IPS-18a (cell line): Measurements from ENCODE around the gene EOLA2.

ENCODE experiments used
- H3K27ac ChIP-seq: one replicate; pipeline ENCODE4 v1.5.1; 2013; ENCODE audit warnings: low read length
- H3K27me3 ChIP-seq: one replicate; pipeline ENCODE4 v1.6.1; 2013; ENCODE audit warnings: mild to moderate bottlenecking, low read length; ENCODE audit not compliant: control insufficient read depth, insufficient read depth
- H3K36me3 ChIP-seq: one replicate; pipeline ENCODE4 v1.6.1; 2013; ENCODE audit warnings: low read depth, low read length; ENCODE audit not compliant: control insufficient read depth
- H3K4me1 ChIP-seq: one replicate; pipeline ENCODE4 v1.6.1; 2013; ENCODE audit warnings: low read depth, low read length; ENCODE audit not compliant: control insufficient read depth
- H3K4me3 ChIP-seq: one replicate; pipeline ENCODE4 v1.5.1; 2013; ENCODE audit warnings: low read length
- H3K9ac ChIP-seq: one replicate; pipeline ENCODE4 v1.6.1; 2013; ENCODE audit warnings: mild to moderate bottlenecking, low read length, moderate library complexity
- H3K9me3 ChIP-seq: one replicate; pipeline ENCODE4 v1.6.1; 2013; ENCODE audit warnings: low read depth, low read length; ENCODE audit not compliant: control insufficient read depth

Gene EOLA2

DNA sequence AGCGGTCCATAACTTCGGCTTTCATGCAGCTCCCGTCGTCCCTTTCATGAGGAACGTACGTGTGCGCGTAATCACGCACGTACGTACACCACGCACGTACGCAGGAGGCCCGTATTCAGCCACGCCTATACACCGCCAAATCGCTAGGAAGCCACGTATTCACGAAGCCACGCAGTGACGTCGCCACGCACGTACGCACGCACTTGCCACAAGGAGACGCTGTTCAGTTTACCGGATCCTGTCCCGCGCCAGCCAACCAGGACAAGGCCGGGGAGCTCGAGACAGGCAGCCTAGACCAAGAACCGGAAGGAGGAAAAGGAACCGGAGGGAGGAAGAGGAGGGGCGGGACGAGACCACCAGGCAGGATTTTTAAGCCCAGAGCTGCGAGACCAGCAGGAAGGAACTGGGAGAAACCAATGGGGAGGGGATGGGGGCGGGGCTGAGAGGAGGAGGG, at the start of gene EOLA2:
TSS of gene EOLA2 (minus strand) at position 65 of the 454 bp plus-strand sequence. CDS start 4,617 bp downstream, outside the sequence.
- Histone ChIP-seq H3K36me3 (no peaks in the 10 kb centered on the region), H3K4me3 (peak within 1 kb of the TSS; percentile 80), H3K27me3 (no peaks in the 10 kb centered on the region), H3K9ac (peak within 1 kb of the TSS; percentile 65), H3K9me3 (no peaks in the 10 kb centered on the region), H3K27ac (peak within 1 kb of the TSS; percentile 31), H3K4me1 (no peaks in the 10 kb centered on the region)

- H3K27me3 ChIP-seq: no peaks in the 10 kb centered on the region
- no peak overlapping the region for H3K9ac ChIP-seq
- H3K27ac ChIP-seq: no peak overlapping the region
- no peaks in the 10 kb centered on the region for H3K36me3 ChIP-seq
- H3K9me3 ChIP-seq: no peaks in the 10 kb centered on the region
- H3K4me1 ChIP-seq: no peaks in the 10 kb centered on the region
- H3K4me3 ChIP-seq: no peak overlapping the region
These were observed 49.3 kb upstream of the EOLA2 start for GRCh38 chrX:149987613-149988012.

DNA sequence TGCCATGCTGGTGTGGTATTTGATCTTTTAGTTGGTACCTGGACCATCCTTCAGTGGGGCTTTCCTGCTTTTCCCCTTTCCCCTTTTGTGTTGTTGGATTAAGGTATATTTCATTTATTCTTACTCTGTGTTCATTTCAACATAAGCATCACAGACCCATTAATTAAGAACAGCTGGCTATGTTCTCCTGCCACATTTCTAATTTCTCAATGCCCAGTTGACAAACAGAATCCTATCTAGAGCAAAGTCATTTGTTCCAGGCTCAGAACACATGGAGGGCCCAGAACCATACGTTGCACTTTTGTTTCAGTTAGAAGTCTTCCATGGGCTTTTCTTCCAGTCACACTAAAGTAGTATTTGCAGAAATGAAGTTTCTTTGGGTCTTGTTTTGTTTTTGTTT, 46.1 kb upstream of the EOLA2 start:
- no peaks in the 10 kb centered on the region for H3K27me3 ChIP-seq
- no peaks in the 10 kb centered on the region for H3K4me1 ChIP-seq
- H3K9ac ChIP-seq: no peak overlapping the region
- H3K27ac ChIP-seq: no peak overlapping the region
- H3K4me3 ChIP-seq: no peak overlapping the region
- H3K36me3 ChIP-seq: no peaks in the 10 kb centered on the region
- no peaks in the 10 kb centered on the region for H3K9me3 ChIP-seq

DNA sequence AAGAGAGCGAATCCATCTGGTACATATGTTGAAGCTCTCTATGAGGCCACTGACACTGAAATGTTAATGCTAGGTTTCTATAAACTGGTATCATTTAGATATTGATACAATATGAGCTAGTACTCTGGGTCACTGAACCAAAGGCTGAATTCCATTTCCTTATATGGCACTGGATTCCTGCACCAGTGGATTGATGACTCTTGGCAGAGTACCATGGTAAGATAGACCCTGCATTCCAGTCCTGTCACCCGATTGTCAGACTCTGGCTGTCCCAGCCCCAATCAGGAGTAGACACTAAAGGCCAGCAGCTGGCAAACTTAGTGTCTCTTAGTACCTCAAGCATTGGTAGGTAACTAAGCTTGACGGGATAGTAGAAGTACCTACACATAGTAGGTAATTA, 44.0 kb upstream of the EOLA2 start:
- H3K4me1 ChIP-seq: no peaks in the 10 kb centered on the region
- no peaks in the 10 kb centered on the region for H3K36me3 ChIP-seq
- no peak overlapping the region for H3K4me3 ChIP-seq
- no peak overlapping the region for H3K9ac ChIP-seq
- no peaks in the 10 kb centered on the region for H3K27me3 ChIP-seq
- no peak overlapping the region for H3K27ac ChIP-seq
- H3K9me3 ChIP-seq: no peaks in the 10 kb centered on the region

- Histone ChIP-seq H3K4me3 (no peak overlapping the region), H3K9ac (no peak overlapping the region), H3K27ac (no peak overlapping the region), H3K4me1 (no peaks in the 10 kb centered on the region), H3K9me3 (no peaks in the 10 kb centered on the region), H3K27me3 (no peaks in the 10 kb centered on the region), H3K36me3 (no peaks in the 10 kb centered on the region)
These were observed 40.9 kb upstream of the EOLA2 start for GRCh38 chrX:149979126-149979644.

- no peaks in the 10 kb centered on the region for H3K36me3 ChIP-seq
- H3K9ac ChIP-seq: no peak overlapping the region
- H3K4me1 ChIP-seq: no peaks in the 10 kb centered on the region
- no peak overlapping the region for H3K4me3 ChIP-seq
- no peak overlapping the region for H3K27ac ChIP-seq
- peaks cover 18% of the 10 kb centered on the region for H3K9me3 ChIP-seq
- no peaks in the 10 kb centered on the region for H3K27me3 ChIP-seq
These were observed 24.8 kb upstream of the EOLA2 start for GRCh38 chrX:149962859-149963757.

DNA sequence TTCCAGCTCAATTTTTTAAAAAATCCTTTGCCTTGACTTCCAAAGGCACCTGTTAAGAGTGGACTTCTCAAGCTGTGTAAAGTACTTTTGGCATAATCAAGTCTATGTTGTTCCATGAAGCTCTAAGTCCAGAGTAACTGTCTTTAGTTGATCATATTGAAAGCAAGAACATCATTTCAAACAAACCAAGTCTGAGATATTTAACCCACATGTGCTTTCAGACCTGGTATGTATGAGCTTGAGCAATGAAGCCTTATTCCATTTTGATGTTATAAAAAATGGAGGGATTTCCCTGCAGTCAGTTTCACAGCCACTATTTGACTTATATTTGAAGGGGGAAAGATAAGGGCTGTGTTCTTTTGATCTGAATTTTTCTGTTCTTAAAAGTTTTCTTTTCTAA, 23.7 kb upstream of the EOLA2 start:
- Histone ChIP-seq H3K27ac (no peak overlapping the region), H3K4me3 (no peak overlapping the region), H3K27me3 (no peaks in the 10 kb centered on the region), H3K36me3 (no peaks in the 10 kb centered on the region), H3K9me3 (peaks cover 15% of the 10 kb centered on the region), H3K9ac (no peak overlapping the region), H3K4me1 (no peaks in the 10 kb centered on the region)

DNA sequence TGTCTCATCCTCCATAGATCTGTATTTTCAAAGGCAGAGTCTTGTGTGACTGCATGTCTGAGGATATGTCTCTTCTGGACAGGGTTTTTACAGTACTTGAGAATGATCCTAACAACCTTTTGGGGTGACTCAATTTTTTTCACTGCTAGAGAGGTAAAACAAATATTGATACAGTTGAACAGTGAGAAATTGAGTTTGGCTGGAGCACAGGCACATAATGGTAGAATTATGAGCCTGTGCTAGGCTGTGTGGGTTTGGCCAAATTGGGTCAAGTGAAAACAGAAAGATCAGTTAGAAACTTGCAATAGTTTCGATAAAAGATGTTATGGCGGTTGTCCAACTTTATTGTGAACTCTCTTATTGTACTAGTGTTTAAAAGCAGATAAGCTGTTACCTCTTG, 23.3 kb upstream of the EOLA2 start:
- Histone ChIP-seq H3K27ac (no peak overlapping the region), H3K36me3 (no peaks in the 10 kb centered on the region), H3K9ac (no peak overlapping the region), H3K4me1 (no peaks in the 10 kb centered on the region), H3K4me3 (no peak overlapping the region), H3K27me3 (no peaks in the 10 kb centered on the region), H3K9me3 (peaks cover 11% of the 10 kb centered on the region)

GRCh38 chrX:149950681-149951080, 12.4 kb upstream of the EOLA2 start:
- H3K9me3 ChIP-seq: peaks cover 4% of the 10 kb centered on the region
- H3K4me3 ChIP-seq: no peak overlapping the region
- H3K27ac ChIP-seq: no peak overlapping the region
- H3K27me3 ChIP-seq: no peaks in the 10 kb centered on the region
- no peak overlapping the region for H3K9ac ChIP-seq
- no peaks in the 10 kb centered on the region for H3K36me3 ChIP-seq
- H3K4me1 ChIP-seq: no peaks in the 10 kb centered on the region

DNA sequence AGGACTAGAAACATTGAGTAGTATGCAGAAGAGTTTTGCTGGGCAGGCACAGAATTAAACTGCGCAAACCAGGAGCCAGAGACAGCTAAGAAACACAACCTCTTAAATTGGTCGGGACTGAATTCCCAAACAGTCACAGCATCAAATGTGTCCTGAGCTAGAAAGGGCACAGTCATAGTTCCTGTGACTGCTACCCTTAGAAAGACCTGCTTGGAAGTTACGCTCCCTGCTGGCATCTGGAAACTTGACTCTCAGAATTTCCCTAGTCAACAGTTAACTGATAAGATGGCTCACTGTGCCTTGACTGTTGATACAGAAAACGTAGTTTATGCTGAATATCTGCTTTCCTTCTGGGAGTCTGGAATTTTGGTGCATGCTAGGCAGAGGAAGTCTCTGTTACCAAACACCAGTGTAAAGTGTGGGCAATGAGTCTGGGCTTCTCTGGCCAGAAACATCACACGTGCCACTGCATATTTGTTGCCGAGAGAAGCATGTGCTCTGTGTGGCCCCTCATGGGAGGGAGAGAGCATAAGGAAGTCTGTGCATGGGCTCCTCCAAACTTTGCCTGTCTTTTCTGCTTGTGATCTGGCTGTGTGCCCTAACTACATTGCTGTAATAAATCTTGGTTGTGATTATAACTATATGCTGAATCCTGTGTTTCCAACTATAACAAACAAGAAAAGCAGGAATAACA, 11.6 kb upstream of the EOLA2 start:
- Histone ChIP-seq H3K27ac (no peak overlapping the region), H3K4me3 (no peak overlapping the region), H3K9ac (no peak overlapping the region), H3K4me1 (no peaks in the 10 kb centered on the region), H3K9me3 (peaks cover 4% of the 10 kb centered on the region), H3K36me3 (no peaks in the 10 kb centered on the region), H3K27me3 (no peaks in the 10 kb centered on the region)

- H3K9ac ChIP-seq: no peak overlapping the region
- H3K27ac ChIP-seq: no peak overlapping the region
- H3K36me3 ChIP-seq: no peaks in the 10 kb centered on the region
- H3K4me1 ChIP-seq: no peaks in the 10 kb centered on the region
- no peaks in the 10 kb centered on the region for H3K27me3 ChIP-seq
- peaks cover 3% of the 10 kb centered on the region for H3K9me3 ChIP-seq
- H3K4me3 ChIP-seq: no peak overlapping the region
These were observed 9.7 kb upstream of the EOLA2 start for GRCh38 chrX:149948016-149948415.
